ENCODE measurements around the gene DHRS3.

DHRS3 gene

DNA sequence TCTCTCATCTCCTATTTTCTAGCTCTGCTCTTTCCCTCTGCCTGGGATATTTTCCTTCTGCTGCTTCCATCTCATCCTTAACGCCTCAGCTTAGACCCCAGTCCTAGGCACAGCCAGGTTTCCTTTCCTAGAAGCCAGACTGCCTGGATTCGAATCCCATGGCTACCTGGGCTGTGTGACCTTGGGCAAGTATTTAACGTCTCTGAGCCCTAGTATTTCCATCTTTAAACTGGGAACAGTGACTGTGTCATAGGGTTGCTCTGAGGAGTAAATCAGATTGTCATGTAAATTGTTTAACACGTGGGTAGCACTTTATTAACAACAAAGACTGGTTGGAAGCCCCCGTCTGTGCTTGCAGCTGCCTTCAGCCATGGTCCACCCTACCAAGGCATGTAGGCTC, 18.4 kb downstream of the DHRS3 start:
- DNase-seq (ENCODE audit: low read depth) = no peak

DNA sequence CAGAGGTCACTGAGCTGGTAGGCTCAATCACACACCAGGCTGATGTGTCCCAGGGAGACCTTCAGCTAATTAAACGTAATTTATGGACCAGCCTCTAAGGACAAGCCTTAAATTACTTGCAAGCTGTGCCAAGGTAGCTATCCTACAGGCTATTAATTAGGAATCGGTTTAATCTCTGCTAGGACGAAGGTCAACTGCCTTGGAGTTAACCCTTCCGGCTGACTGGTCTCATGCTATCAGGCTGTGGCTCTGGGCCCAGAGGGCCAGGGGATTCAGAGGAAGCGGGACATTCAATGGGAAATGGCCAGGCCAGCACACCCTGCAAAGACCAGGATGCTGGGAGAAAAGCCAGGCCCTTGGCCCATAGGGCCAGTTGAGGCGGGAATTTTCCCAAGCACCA, 19.0 kb downstream of the DHRS3 start:
- no peak for DNase-seq (ENCODE audit: low read depth)

DNA sequence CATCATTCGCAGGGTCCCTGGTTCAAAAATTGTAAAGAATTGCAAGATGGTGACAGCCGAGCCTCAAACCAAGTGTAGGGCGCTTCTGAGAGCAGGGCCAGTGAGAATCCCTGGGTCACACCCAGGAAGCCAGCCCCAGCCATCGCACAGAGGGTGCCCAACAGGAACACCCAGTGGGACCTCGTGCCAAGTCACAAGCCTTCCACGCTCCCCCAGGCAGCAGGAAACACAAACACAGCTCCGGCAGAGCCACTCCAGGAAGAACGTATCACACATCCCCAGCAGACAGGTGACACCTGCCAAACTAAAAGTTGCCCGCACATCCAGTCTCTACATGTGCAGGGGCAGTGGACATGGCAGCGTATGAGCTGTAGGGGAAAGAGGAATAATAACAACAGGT, 20.2 kb downstream of the DHRS3 start:
- no peak for DNase-seq (ENCODE audit: low read depth)

DNA sequence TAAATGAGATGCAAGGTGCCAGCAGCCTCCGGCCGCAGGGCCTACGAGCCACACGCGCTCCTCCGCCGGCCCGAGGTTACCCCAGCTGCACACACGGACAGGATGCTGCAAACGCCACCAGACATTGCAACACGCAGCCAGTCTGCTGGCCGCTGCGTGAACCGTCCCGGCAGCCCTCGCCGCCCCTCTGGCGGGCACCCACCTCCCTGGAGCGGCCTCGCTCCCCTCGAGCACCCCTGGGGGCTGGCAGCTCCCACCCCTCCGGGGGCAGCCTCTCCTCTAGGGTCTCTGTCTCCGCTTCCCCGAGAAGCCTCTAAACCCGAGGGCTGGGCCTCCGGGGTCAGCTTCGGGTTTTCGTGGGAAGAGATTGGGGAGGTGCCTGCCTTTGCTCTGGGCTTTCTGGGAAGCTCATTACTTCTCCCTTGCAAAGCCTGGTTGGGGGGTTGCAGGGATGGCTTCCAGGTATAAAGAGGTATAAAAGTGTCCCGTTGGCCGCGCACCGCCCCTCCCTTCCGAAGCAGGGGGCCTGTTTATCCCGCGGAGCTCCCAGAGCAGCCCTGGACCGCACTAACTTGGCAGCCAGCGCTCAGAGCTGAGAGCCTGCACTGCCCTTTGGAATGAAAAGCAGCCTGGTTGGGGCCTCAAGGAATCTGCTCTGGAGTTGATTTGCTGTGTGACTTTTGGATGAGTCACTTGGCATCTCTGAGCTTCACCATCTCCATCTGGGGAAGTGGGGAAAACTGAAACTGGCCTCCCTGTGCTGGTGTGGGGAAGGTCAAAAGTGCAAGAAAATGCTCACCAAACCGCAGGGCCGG, 21.8 kb downstream of the DHRS3 start:
- DNase-seq (ENCODE audit: low read depth) = no peak

DNA sequence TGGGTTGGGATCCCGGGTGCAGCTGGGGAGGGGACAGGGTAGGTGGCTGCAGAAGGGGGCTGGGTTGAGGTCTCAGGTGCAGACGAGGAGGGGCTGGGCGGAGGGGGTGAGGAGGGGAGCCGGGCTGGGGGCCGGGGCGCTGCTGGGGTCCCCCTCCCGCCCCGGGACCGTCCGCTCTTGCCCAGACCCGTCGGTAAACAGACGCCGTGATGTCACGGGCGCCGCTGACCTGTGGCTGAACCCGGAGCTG, 22.3 kb downstream of the DHRS3 start:
- DNase-seq (ENCODE audit: low read depth) = no peak

DNA sequence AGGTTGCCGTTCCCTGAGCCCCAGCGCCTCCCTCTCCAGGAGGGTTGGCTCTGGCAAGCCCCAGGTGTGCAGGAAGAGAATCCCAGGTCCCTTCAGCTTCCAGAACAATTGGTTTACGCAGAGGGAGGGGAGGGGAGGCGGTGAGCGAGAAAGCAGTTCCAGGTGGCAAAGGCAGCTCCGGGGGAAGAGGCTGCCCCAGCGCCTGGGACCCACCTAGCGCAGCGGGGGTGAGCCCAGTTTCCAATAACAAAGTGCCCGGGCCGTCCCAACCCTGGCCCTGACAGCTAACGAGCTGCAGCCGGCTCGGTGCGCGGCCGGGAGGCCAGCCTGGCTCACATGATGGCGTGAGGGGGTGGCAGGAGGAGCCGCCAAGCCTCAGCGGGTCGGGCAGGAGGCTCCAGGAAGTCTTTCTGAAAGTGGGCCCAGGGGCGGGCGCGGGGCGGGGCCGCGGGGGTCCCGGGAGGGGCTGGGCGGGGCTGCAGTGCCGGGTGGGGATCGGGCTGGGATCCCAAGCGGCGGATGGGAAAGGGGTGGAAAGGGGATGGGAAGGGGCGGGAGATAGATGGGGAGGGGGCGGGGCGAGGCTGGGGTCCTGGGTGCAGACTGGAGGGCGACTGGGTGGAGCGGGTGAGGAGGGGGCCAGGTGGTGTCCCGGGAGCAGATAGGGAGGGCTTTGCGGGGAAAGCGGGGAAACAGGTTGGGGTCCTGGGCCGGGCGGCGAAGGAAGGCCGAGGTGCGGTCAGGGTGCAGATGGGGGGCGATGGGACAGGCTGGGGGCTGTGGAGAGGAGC, 22.8 kb downstream of the DHRS3 start:
- no peak for DNase-seq (ENCODE audit: low read depth)

DNA sequence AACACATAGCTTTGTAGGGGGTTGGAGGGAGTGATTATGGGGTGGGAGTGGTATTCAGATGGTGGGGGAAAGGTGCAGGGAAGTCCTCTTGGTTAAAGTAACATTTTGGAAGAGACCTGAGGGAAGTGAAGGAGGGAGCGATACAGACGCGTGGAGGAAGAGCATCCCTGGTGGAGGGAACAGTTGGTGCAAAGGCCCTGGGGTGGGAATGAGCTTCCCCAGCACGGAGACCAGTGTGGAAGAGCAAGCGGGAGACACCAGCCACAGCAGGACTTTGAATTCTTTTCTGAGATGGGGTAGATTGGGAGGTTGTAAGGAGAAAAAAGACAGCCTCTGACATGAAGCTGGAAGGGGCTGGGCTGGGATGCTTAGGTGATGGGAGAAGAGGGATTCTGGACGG, 23.5 kb downstream of the DHRS3 start:
- no peak for DNase-seq (ENCODE audit: low read depth)

DNA sequence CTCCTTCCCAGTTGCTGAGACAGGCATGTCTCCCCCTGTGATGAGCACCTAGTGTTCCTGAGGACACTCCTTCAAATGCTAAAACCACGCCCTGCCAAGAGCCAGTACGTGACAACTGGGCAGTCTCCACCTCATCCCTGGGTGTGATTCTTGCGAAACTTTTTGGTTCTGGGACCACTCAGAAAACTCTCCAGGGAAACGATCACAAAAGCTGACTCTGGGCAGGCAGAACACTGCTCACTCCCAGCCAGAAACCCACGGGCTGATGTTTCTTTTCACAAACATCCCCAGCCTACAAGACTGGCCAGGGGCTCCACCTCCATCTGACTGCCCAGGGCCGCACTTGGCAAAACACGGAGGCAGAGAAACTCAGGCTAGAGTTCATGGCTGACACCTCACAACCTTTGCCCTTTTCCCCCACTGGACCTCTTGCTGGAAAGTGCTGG, 24.4 kb downstream of the DHRS3 start:
- no peak for DNase-seq (ENCODE audit: low read depth)

DNA sequence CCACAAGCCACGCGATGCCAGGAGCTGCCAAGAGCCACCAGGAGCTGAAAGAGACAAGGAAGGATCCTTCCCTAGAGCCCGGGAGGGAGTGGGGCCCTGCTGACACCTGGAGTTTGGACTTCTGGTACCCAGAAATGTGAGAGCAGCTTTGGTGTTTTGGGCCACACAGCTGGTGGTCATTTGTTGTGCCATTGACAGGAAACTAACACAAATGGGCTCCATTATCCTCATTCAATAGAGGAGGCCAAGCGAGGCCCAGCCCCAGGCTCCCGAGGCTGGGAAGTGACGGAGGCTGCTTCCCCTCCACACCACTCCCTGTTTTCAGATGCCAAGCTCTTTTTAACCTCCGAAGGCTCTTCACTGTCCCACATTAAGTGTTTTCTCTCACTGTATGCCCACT, 25.5 kb downstream of the DHRS3 start:
- no peak for DNase-seq (ENCODE audit: low read depth)

DNA sequence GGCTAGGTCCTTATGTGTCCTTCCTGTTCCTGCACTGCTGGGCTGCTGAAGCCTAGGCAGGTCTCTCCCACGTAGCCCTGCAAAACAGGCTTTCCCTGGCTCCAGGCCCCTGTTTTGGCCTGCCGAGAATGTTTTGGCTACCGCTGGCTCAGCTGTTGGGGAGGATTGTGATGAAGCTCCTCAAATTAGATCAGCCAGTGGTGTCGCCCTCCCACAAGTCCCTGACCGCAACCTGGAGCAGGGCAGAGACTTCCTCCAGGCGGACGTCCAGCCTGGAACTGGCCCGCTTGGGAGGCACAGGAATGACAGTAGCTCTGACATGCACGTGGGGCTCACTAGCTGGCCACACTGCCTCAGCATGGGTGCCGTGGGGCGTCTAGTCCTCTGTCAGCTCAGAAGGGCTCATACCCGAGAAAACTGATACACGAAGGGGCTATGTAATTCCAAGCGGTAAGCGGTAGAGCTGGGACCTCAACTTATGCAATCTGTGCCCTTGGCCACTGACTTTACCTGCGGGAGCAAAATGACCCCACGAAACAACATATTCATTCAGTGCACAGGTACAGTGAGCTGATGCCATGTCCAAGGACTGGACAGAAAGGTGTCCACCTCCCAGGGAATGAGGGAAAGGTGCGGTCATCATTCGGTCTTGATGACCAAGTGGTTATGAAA, 26.6 kb downstream of the DHRS3 start:
- DNase-seq (ENCODE audit: low read depth) = no peak

DNA sequence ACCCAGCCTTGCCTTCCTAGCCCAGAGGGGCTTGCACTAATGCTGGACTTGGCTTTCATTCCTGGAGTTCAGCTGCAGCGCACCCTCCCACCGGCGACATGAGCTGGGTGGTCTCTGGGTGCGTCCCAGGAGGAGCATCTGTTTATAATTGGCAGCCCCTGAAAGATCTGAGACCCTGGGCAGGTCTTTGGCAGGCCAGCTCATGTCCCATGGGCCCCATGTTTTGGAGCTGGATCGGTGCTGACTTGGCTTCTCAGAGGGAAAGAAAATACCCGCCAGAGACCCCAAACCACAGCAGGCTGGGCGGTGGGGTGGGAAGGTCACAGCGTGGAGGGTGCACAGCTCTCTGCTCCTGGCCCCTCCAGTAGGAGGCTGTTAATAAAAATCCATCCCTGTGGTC, 29.3 kb downstream of the DHRS3 start:
- no peak for DNase-seq (ENCODE audit: low read depth)

DNA sequence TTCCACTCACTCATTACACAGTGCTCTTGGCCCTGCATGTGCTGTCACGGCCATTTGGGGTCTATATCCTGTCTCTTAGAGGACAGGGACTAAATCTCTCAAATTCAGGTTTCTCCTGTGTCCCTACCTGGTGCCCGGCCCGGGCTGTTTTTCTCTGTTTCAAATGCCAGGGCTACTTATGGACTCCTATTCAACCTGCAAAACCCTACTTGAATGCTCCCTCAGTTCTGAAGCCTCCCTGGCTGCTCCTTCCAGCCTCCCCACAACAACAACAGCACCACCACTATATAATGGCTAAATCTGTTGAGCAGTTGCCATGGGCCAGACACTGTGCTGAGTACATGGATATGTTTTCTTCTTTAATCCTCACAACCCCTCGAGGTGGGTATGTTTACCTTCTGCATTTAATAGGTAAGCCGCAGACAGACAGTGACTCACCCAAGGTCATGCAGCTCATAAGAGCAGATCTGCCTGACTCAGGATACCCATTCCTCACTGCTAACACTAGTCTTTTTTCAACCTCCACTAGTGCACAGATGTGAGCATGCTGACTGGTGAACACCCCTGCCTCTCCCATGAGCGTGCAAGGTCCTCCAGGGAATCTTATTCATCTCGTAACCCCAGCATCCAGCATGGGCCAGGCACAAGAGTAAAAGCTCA, 29.9 kb downstream of the DHRS3 start:
- no peak for DNase-seq (ENCODE audit: low read depth)

DNA sequence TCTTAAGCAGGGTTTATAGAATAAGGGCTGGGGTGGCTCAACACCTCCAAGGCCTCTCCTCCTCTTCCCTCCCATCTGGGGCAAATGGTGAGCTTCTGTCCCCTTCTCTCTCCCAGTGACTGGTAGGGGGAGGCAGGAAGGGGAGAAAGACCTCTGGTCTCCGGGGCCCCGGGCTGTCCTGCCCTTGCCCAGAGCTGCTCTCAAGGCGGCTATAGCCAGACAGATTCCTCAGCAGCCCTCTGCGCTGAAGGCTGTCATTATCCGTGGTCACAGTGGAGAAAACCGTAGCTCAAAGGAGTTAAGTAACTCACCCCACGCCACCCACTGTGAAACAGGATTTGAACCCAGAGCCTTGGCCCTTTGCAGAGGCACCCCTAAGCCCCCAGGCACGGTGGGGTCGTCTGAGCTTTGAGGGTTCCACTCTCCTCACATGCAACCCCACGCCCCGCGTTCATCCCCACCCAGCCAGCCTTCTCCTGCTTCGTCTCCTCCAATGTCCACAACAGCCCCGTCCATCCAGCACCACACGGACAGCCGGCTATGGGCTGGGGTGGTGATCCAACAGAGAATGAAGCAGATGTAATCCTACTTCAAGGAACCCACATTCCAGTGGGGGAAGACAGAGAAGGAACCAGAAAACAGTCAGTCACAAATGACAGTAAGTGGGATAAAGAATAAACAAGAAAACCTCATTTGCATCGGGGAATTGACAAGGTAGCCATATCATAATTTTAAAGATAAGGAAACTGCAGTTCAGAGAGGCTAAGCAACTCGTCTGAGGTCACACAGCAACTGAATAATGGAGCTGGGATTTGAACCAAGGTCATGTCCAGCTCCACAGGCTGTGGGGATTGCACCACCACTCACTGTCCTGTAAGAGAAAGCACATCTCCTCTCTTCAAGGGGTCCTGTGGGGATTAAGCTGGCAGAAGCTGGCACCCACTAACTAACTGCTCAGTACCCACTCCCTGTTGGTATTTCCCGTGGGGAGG, 31.8 kb downstream of the DHRS3 start:
- DNase-seq (ENCODE audit: low read depth) = no peak

DNA sequence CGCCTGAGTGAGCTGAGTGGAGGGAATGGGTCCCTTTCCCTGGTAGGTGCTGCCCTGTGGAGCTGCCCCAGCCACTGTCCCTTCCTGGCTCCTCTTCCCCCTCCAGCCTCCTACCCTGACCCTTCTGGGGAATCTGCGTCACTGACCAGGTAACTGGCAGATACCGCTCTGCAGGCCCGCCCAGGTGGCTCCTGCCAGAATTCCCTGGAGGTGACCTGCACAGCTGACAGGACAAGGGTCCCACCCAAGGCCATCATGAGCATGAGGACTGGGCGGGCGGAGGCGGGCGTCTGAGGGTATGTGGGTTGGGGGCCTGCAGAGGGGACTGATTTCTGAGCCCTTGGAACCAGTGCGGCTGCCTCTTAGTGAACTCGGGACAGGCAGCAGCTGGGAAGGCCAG, 32.5 kb downstream of the DHRS3 start:
- DNase-seq (ENCODE audit: low read depth) = no peak

DNA sequence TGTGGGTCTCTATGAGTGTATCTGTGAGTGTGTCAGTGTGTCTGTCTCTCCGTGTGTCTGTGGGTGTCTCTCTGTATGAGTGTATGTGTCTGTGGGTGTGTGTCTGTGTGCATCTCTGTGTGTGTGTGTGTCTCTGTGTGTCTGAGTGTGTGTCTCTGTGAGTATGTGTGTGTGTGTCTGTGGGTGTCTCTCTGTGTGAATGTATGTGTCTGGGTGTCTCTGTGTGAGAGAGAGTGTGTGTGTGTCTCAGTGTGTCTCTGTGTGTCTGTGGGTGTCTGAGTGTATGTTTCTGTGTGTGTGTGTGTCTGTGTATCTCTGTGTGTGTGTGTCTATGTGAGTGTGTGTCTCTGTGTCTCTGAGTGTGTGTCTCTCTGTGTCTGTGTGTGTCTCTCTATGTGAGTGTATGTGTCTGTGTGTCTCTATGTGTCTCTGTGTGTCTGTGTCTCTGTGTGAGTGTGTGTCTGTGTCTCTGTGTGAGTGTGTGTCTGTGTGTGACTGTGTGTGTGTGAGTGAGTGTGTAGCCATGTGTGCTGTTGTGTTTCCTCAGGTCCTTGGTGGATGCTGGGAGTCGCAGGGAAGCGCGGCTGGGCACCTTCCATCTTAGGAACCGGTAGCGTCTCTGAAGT, 33.0 kb downstream of the DHRS3 start:
- DNase-seq (ENCODE audit: low read depth) = no peak

DNA sequence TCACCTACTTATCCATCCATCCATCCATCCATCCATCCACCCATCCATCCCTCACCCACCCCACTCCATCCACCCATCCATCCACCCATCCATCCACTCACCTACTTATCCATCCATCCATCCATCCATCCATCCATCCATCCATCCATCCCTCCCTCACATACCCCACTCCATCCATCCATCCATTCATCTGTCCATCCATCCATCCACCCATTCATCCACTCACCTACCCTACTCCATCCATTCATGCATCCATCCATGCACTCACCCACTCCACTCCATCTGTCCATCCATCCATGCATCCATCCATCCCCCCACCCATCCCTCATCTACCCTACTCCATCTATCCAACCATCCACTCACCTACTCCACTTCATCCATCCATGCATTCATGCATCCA, 34.5 kb downstream of the DHRS3 start:
- no peak for DNase-seq (ENCODE audit: low read depth)

DNA sequence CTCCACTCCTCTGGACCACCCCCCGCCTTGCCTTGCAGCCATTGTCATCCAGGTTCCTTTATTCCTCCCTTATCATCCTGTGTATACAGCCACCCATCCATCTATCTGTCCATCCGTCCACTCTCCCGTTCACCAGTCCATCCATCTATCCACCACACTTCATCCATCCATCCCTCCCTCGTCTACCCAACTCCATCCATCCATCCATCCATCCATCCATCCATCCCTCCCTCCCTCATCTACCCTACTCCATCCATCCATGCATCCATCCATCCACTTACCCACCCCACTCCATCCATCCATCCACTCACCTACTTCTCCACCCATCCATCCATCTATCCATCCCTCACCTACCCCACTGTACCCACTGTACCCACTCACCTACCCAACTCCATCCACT, 35.4 kb downstream of the DHRS3 start:
- DNase-seq (ENCODE audit: low read depth) = no peak

DNA sequence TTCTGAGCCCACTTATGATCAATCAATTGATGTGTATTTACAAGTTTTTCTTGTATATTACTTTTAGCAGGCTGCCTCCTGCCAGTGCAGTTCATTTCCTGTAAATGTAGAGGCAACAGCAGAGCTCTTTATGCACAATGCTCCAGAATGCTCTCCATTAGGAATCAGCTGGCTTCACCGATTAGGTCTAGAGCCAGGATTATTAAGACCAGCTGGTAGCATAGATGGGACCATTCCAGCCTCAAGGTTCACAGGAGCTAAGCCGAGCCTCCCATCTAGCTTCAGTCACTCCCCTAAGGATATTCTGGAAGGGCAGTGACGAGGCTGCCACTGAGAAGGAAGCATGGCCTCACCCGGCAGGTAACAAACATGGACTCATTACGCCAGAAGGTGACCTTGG, 36.8 kb downstream of the DHRS3 start:
- no peak for DNase-seq (ENCODE audit: low read depth)

DNA sequence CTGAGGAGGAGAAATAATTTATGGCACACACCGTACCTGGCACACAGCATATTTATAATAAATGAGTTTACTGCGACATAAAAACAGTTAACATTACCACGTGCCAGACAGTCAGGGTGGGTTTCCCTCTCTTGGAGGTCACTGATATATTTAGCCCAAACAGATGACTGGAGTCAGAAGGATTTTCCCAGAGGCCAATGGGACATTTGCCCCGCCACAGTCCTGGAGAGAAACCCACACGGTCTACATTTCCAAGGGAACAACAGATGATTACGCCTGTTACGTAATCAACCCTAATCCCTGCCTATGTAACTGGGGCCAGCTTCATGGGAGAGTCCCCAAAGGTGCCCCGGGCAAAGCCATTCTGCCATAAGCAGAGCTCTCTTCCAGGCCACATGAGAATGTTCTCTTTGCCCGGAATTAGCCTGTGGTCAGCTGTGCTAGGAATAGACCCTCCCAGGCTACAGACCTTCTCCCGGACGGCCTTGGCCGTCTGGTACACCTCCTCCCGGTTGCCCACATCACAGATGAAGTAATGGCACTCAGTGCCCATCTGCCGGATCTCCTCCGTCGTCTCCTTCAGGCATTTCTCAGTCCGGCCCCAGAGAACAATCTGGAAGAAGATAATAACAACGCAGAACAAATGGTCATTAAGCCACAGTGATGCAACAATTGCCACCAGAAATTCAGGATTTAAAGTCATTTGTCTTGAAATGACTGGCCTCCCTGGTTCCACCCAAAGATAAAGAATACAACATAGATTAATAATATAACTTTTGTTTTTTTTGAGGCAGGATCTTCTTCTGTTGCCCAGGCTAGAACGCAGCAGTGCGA, 37.7 kb downstream of the DHRS3 start:
- no peak for DNase-seq (ENCODE audit: low read depth)

DNA sequence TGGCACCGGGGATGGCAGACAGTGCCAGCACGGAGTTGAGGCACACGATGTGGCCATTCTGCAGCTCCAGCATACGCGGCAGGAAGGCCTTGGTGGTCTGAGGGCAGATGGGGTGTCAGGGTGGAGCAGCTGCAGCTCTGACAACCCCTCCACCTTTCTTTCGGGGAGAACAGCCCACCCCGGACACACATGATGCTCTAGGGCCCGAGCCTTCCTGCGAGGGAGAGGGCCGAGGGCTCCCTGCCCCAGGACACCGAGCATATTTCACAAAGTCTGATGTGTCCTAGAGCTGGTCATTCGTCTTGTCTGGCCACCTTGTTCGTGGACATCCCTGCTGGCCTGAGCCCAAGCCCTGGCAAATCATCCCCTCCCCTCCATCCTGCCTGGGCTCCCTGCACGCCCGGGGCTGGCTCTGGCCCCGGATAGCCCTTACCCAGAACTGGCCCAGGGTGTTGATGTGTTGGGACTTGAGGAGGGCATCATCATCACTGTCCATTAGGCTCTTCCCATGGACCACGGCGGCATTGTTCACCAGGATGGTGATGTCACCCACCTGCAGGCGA, 39.1 kb downstream of the DHRS3 start:
- no peak for DNase-seq (ENCODE audit: low read depth)
